PC-9 (cell line): Measurements from ENCODE around the gene TMEM219. TPM values are rescaled to one million over a fixed set of nuclear protein-coding genes. Genes with fewer than 3 reads are reported as not detected.

ENCODE experiments used
- BruUV-seq: library from RNA; stranded (reverse); fragments of 400-500 nt; replicated peaks from 2 replicates; lab custom pipeline; 2021; lab: Mats Ljungman, UMichigan
- CTCF ChIA-PET: fragments of 300-600 bp; sonication (Branson Sonifier 250); formaldehyde crosslinking; loops from one replicate; lab custom pipeline; 2022; ENCODE audit warnings: antibody characterized with exemption; lab: Charles Lee
- POLR2A ChIA-PET: fragments of 300-600 bp; sonication (Branson Sonifier 250); formaldehyde crosslinking; loops from one replicate; lab custom pipeline; 2022; ENCODE audit warnings: antibody characterized with exemption; ENCODE audit not compliant: unreplicated experiment; lab: Charles Lee
- DNase-seq, 2 experiments: peaks; one replicate each; pipeline versions ENCODE4 v3.0.0 to v3.0.0-alpha.2; 2015 to 2022; ENCODE audit warnings: mixed read lengths in 1 of 2
- H2AFZ ChIP-seq: fragments of 200-600 bp; sonication (generic); 2 replicates; pipeline ENCODE4 v1.8.1; 2017; ENCODE audit warnings: antibody characterized with exemption
- H3F3A ChIP-seq: fragments of 200-600 bp; sonication (generic); 2 replicates; pipeline ENCODE4 v1.8.1; 2017; ENCODE audit warnings: antibody characterized with exemption, mild to moderate bottlenecking, low read depth; ENCODE audit not compliant: insufficient read depth
- H3K27ac ChIP-seq: fragments of 200-600 bp; sonication (generic); 2 replicates; pipeline ENCODE4 v1.6.1; 2016; ENCODE audit warnings: mixed run types
- H3K27me3 ChIP-seq: fragments of 200-600 bp; sonication (generic); 2 replicates; pipeline ENCODE4 v1.6.1; 2016; ENCODE audit warnings: low read depth, mixed run types; ENCODE audit not compliant: insufficient read depth
- H3K36me3 ChIP-seq: fragments of 200-600 bp; sonication (generic); 2 replicates; pipeline ENCODE4 v1.6.1; 2016; ENCODE audit warnings: low read depth, mixed run types
- H3K4me1 ChIP-seq: fragments of 200-600 bp; sonication (generic); replicated peaks from 2 replicates; pipeline ENCODE4 v1.6.1; 2016; ENCODE audit warnings: mixed run types; ENCODE audit not compliant: insufficient read depth
- H3K4me2 ChIP-seq: fragments of 200-600 bp; sonication (generic); 2 replicates; pipeline ENCODE4 v1.6.1; 2017; ENCODE audit warnings: mixed run types
- H3K4me3 ChIP-seq: fragments of 200-600 bp; sonication (generic); 2 replicates; pipeline ENCODE4 v1.6.1; 2016; ENCODE audit warnings: mixed run types
- H3K79me2 ChIP-seq: fragments of 200-600 bp; sonication (generic); 2 replicates; pipeline ENCODE4 v1.6.1; 2017; ENCODE audit warnings: low read depth, mixed run types
- H3K9me2 ChIP-seq: fragments of 200-600 bp; sonication (generic); 2 replicates; pipeline ENCODE4 v1.8.1; 2017; ENCODE audit warnings: mild to moderate bottlenecking; ENCODE audit not compliant: insufficient read depth
- H3K9me3 ChIP-seq: fragments of 200-600 bp; sonication (generic); 2 replicates; pipeline ENCODE4 v1.8.1; 2016; ENCODE audit warnings: low read depth; ENCODE audit not compliant: insufficient read depth
- H4K20me1 ChIP-seq: fragments of 200-600 bp; sonication (generic); 2 replicates; pipeline ENCODE4 v1.8.1; 2017; ENCODE audit not compliant: insufficient read depth
- CTCF ChIP-seq: fragments of 200-600 bp; sonication (generic); conservative IDR thresholded peaks from 2 replicates; pipeline ENCODE4 v1.6.1; 2017; ENCODE audit warnings: mixed run types, antibody characterized with exemption, mild to moderate bottlenecking, moderate library complexity
- EZH2 ChIP-seq: fragments of 200-600 bp; sonication (generic); IDR thresholded peaks from 2 replicates; pipeline ENCODE4 v1.8.0; 2017; ENCODE audit warnings: antibody characterized with exemption, low read depth
- intact Hi-C: fragments of 100-400 bp; cut with micrococcal nuclease; formaldehyde crosslinking; loops from one replicate; pipeline ENCODE4 v1.10.0; 2022; ENCODE audit not compliant: unreplicated experiment
- total RNA-seq: library from RNA; stranded (reverse); gene quantifications from 2 replicates; pipeline ENCODE4 v1.2.3, GENCODE V29; 2021

TMEM219 gene
- total RNA-seq, 1 experiment from 2014 or later, result 141 TPM

GRCh38 chr16:29999605-30000004 lies 37.7 kb downstream of the TMEM219 start:
- no peak overlapping the region for H2AFZ ChIP-seq
- ChIA-PET CTCF (interaction anchor here (0.7 kb wide), 1 partner anchor 74 kb away, joined by 14 read pairs; no protein-coding TSS in a partner anchor), POLR2A (no interaction called here)
- H3K27me3 ChIP-seq, result no peaks in the 10 kb centered on the region
- no peaks in the 10 kb centered on the region for H3K9me3 ChIP-seq
- H4K20me1 ChIP-seq, result no peaks in the 10 kb centered on the region
- peaks cover 11% of the 10 kb centered on the region for H3K4me1 ChIP-seq
- H3K36me3 ChIP-seq, result no peaks in the 10 kb centered on the region
- peaks cover 11% of the 10 kb centered on the region for H3K79me2 ChIP-seq
- no peak for DNase-seq
- H3F3A ChIP-seq, result peaks cover 14% of the 10 kb centered on the region; the same call in 1 of the 2 replicates
- no peaks in the 10 kb centered on the region for H3K9me2 ChIP-seq
- no peak overlapping the region for H3K27ac ChIP-seq
- no TSS peak for BruUV-seq
- no peak for TF ChIP-seq CTCF
- TF ChIP-seq EZH2, result no peak
- H3K4me3 ChIP-seq, result no peak overlapping the region
- H3K4me2 ChIP-seq, result no peak overlapping the region
- intact Hi-C loops, result loop anchor here (5.0 kb wide), 1 partner anchor 72 kb away; the partner anchor contains the start of gene KCTD13

GRCh38 chr16:30000735-30001631 lies 39.1 kb downstream of the TMEM219 start:
- Histone ChIP-seq H3F3A (peaks cover 6% of the 10 kb centered on the region; the same call in 1 of the 2 replicates), H3K79me2 (peaks cover 11% of the 10 kb centered on the region), H3K4me1 (peaks cover 7% of the 10 kb centered on the region), H4K20me1 (peaks cover 3% of the 10 kb centered on the region; the same call in 1 of the 2 replicates), H3K9me3 (no peaks in the 10 kb centered on the region), H2AFZ (no peak overlapping the region), H3K9me2 (no peaks in the 10 kb centered on the region), H3K36me3 (no peaks in the 10 kb centered on the region), H3K4me2 (no peak overlapping the region), H3K27ac (no peak overlapping the region), H3K4me3 (no peak overlapping the region), H3K27me3 (no peaks in the 10 kb centered on the region)
- intact Hi-C loops, result no loop called here
- no TSS peak for BruUV-seq
- POLR2A ChIA-PET, result no interaction called here
- no peak for DNase-seq
- CTCF ChIA-PET, result interaction anchor here (0.5 kb wide), 1 partner anchor 1161 kb away, joined by 5 read pairs; no protein-coding TSS in a partner anchor
- TF ChIP-seq EZH2 (no peak), CTCF (no peak)

GRCh38 chr16:30002614-30003346 lies 40.9 kb downstream of the TMEM219 start:
- POLR2A ChIA-PET, result no interaction called here
- CTCF ChIA-PET, result interaction anchor here (0.5 kb wide), 1 partner anchor 1024 kb away, joined by 3 read pairs; no protein-coding TSS in a partner anchor
- peaks cover 3% of the 10 kb centered on the region; the same call in 1 of the 2 replicates for H4K20me1 ChIP-seq
- DNase-seq, result no peak
- H3K9me3 ChIP-seq, result no peaks in the 10 kb centered on the region
- no TSS peak for BruUV-seq
- no peak for TF ChIP-seq CTCF
- TF ChIP-seq EZH2, result no peak
- H3F3A ChIP-seq, result peaks cover 6% of the 10 kb centered on the region
- H3K27me3 ChIP-seq, result no peaks in the 10 kb centered on the region
- H2AFZ ChIP-seq, result no peak overlapping the region
- H3K4me3 ChIP-seq, result no peak overlapping the region
- no peaks in the 10 kb centered on the region for H3K4me1 ChIP-seq
- H3K79me2 ChIP-seq, result no peaks in the 10 kb centered on the region
- no peaks in the 10 kb centered on the region for H3K9me2 ChIP-seq
- no peak overlapping the region for H3K27ac ChIP-seq
- no peaks in the 10 kb centered on the region for H3K36me3 ChIP-seq
- intact Hi-C loops, result no loop called here
- H3K4me2 ChIP-seq, result no peak overlapping the region
